HG03565 (cell line): ENCODE results near the gene SLC25A19.

Experiments
- ATAC-seq: cut with Tn5 transposase; IDR thresholded peaks from one replicate; pipeline ENCODE4 v1.9.1; 2021; ENCODE audit warnings: mild to moderate bottlenecking, moderate library complexity; ENCODE audit not compliant: unreplicated experiment

SLC25A19 gene

GRCh38 chr17:75241996-75242460 is 47.2 kb downstream of the SLC25A19 start:
- ATAC-seq, result no peak

- no peak for ATAC-seq
These were observed 47.7 kb downstream of the SLC25A19 start for GRCh38 chr17:75241502-75241901.

- no peak for ATAC-seq
These were observed 48.1 kb downstream of the SLC25A19 start for GRCh38 chr17:75241143-75241430.

- no peak for ATAC-seq
These were observed 48.7 kb downstream of the SLC25A19 start for GRCh38 chr17:75240394-75241142.

GRCh38 chr17:75239778-75240393 is 49.3 kb downstream of the SLC25A19 start:
- no peak for ATAC-seq

- no peak for ATAC-seq
These were observed 50.0 kb downstream of the SLC25A19 start for GRCh38 chr17:75239214-75239613.

- ATAC-seq, result no peak
These were observed 50.5 kb downstream of the SLC25A19 start for GRCh38 chr17:75238684-75239191.

- ATAC-seq, result no peak
These were observed 51.1 kb downstream of the SLC25A19 start for GRCh38 chr17:75238020-75238580.

GRCh38 chr17:75237100-75238014 is 51.9 kb downstream of the SLC25A19 start:
- no peak for ATAC-seq

- no peak for ATAC-seq
These were observed 56.4 kb downstream of the SLC25A19 start for GRCh38 chr17:75232786-75233185.

- no peak for ATAC-seq
These were observed 57.3 kb downstream of the SLC25A19 start for GRCh38 chr17:75231741-75232464.

- no peak for ATAC-seq
These were observed 58.2 kb downstream of the SLC25A19 start for GRCh38 chr17:75231071-75231470.

GRCh38 chr17:75228847-75229246 is 60.4 kb downstream of the SLC25A19 start:
- ATAC-seq, result no peak

GRCh38 chr17:75228305-75228704 is 60.9 kb downstream of the SLC25A19 start:
- ATAC-seq, result no peak

- no peak for ATAC-seq
These were observed 61.5 kb downstream of the SLC25A19 start for GRCh38 chr17:75227729-75228128.

- no peak for ATAC-seq
These were observed 64.2 kb downstream of the SLC25A19 start for GRCh38 chr17:75225016-75225415.
